LoVo (cell line): ENCODE measurements around the gene C1S.
A peak's percentile ranks its signal among the peaks of the same experiment; 100 is the strongest.
"Not testable (repeated sequence)": the region's sequence is repeated elsewhere in the genome, so short reads cannot be mapped to it uniquely, and the experiment has no call there.

ENCODE experiments used
- DNase-seq: peaks from one replicate; pipeline ENCODE4 v3.0.0-alpha.2; 2016; ENCODE audit warnings: low spot score

The C1S gene

DNA sequence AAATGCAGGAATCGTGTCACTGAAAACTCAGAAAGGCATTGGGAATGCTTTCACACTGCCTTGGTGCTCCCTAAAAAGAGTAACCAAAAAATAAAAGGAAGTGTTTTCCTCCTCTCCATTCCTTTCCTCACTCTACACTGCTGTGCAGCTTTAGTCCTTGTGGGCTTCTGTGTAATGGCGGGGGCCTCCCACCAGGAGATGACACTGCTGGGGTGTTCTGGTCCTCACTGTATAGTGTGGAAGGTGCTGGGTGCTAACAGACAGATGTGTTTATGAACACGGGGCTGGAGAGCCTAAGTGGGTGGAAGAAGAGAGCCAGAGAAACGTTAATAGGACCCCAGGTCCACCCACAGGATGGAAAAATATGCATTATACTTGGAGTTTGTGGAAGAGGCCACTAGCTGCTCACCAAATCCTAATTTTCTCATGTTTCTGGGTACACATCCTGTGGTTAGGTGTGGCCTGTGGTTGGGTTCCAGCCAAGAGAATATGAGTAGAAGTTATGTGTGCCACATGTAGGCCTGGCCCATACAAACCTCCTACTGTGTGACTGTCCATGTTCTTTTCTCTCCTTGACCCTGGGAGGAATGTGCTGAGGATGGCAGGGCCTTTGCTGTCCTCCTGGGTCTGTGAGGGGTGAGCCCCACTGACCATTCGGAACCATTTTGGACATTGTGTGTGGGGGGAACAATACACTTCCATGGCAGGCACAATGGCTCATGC lies 14.0 kb upstream of the C1S start:
- DNase-seq = no peak

DNA sequence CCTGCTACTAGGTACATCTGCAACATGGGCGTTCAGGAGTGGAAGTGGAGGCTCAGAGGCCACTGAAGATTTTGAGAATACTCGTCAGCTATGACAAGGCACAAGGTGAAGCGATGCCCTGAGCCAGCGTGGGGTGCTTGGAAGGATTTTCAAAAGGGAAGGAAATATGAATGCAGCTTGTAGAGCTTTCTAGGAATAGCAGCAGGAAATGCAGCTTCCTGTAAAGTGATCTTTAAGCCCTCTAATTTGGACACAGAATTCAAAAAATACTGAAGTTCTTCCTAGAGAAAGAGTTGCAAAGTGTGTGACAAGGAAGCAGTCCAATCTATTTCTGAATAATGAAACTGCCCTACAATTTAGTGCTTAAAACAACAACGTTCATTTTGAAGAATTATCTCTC lies 13.2 kb upstream of the C1S start:
- DNase-seq = no peak

DNA sequence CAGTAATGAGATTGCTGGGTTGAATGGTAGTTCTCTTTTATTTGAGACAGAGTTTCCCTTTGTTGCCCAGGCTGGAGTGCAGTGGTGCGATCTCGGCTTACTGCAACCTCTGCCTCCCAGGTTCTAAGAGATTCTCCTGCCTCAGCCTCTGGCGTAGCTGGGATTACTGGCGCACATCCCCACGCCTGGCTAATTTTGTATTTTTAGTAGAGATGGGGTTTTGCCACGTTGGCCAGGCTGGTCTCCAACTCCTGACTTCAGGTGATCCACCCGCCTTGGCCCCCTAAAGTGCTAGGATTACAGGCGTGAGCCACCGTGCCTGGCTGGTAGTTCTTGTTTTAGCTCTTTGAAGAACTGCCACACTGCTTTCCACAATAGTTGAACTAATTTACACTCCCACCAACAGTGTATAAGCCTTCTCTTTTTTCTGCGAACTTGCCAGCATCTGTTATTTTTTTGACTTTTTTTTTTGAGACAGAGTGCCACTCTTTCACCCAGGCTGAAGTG lies 11.0 kb upstream of the C1S start:
- DNase-seq = not testable (repeated sequence)

DNA sequence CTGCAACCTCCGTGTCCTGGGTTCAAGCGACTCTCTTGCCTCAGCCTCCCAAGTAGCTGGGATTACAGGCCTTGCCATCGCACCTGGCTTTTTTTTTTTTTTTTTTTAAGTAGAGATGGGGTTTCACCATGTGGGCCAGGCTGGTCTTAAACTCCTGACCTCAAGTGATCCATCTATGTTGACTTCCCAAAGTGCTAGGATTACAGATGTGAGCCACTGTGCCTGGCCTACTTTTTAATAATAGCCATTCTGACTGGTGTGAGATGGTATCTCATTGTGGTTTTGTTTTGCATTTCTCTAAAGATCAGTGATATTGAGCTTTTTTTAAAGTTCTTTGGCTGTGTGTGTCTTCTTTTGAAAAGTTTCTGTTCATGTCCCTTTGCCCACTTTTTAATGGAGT lies 10.5 kb upstream of the C1S start:
- not testable (repeated sequence) for DNase-seq

DNA sequence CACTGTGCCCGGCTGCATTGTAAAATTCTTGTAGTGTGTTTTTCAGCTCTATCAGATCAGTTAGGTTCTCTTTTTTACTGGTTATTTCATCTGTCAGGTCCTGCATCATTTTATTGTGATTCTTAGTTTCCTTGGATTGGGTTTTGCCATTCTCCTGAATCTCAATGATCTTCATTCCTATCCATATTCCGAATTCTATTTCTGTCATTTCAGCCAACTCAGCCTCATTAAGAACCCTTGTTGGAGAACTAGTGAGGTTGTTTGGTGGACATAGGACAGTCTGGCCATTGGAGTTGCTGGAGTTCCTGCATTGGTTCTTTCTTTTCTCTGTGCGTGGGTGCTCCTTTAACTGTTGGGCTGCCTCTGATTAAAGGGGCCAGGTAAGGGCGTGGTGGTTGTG lies 5.6 kb upstream of the C1S start:
- no peak for DNase-seq

DNA sequence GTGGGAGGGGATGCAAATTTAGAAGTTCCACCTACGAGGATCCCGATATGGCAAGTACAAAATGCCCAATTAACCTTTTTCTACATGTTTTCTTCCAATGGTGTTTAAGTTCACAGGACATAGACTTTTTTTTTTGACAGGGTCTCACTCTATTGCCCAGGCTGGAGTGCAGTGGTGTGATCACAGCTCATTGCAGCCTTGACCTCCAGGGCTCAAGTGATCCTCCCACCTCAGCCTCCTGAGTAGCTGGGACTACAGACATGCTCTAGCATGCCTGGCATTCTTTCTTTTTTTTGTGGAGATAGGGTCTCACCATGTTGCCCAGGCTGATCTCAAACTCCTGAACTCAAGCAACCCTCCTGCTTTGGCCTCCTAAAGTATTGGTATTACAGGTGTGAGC lies 4.8 kb upstream of the C1S start:
- not testable (repeated sequence) for DNase-seq

DNA sequence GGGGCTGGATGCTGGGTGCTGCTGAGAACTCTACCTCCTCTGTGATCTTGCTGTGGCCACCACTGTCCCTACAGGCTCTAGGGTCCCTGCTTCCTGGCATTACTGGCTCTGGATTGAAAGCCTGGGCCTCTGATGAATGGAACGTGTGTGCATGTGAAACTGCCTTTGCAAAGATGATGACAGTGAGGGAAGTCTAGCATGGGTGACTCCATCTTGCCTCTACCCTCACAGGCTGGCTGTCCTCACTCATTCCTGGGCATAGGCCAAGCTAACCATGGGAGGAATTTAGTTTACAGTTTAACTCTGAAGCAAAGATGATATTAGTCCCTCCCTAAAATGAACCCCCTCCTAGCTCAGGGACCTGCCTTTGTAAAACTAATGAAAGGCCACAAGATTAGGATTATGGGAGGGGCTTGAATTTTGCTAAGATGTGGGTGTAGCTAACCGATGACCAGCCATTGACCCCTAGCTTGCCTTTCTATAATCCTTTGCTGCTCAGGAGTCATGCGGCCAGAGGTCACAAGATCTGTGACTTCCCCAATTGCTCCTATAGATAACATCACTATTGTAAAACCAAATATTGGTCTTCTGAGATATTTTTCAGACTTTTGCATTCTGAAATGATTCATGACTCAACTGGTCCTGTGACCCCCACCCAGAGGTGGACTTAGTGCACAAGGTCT lies 2.2 kb upstream of the C1S start:
- DNase-seq = no peak

DNA sequence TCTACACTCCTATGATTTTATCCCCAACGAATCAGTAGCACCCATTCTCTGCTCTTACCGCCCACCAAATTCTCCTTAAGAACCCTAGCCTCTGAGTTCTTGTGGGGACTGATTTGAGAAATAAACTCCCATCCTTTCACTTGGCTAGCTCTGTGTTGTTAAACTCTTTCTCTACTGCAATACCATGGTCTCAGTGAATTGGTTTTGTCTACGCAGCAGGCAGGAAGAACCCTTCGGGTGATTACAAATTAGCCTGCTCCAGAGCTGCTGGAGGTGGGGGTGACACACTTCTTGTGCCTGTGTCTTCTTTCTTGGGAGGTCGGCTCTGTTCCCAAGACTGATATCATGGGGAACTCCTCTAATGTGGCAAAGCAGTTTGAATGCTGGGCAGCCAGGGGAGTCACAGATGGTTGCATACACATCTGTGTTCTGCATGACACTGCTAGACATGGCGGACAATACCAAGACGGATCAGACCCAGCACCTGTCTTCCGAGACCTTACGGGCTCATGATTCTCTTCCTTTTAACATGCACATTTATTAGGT lies 1.6 kb upstream of the C1S start:
- DNase-seq = no peak

DNA sequence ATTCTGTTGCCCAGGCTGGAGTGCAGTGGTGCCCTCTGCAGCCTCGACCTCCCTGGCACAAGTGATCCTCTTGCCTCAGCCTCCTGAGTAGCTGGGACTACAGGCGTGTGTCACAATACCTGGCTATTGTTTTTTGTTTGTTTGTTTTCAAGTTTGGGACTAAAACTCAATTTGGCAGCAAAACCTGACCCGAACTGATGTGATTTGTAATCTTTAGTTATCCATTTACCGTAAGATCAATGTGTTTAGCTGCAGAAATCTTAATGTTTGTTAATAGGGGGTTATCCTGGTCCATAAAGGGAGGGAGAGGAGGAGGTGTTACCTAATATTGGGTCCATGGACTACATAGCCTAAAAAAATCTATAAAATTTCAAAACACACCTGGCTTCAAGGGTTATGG lies 738 bp upstream of the C1S start:
- DNase-seq = no peak

DNA sequence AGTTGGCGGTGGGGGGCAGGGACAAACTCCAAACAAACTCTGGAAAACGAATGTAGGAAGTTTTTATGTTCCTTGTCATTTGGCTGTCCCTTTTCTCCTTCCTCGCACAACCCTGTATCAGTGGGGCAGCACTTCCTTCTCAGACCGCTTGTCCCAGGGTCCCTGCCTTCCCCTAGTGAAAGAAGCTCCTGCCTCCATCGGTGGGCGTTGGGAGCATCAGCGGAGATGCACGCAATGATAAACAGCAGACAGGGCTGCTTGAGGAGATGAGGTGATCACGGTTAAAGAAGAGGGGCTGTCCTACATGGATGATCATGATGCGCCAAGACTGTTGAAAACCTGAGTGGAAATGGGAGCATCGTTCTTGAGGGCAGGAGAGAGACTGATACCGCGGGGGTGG lies 620 bp downstream of the C1S start:
- no peak for DNase-seq

DNA sequence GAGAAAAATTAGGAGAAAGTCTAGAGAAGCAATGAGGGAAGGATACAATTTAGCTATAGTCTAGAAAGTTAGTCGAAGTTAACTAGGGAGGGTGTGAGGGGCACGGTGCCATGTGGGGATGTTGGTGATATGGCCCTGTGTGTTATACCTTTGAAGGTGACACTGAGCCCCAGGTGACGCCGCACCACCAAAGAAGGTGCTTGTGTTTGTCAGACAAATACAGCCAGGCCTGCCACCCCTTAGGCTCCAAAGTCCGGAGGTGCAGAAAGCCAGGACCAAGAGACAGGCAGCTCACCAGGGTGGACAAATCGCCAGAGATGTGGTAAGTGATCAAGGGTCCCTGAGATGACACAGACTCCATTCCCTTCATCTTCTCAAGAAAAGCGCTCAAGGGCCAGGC lies 1.1 kb downstream of the C1S start:
- DNase-seq = no peak

DNA sequence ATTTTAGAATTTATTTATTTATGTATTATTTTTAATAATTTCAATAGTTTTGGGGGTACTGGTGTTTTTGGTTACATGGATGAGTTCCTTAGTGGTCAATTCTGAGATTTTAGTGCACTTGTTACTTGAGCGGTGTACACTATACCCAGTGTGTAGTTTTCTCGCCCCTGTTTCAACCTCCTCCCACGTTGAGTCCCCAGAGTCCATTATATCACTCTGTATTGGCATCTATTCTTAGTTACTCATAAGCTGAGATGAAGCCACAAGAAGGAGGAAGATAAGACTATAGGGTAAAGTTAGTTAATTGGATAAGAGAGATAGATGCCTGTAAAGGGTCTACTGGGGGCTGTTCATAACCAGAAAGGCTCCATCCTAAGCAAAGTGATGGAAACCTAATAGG lies 4.0 kb downstream of the C1S start:
- DNase-seq = no peak

DNA sequence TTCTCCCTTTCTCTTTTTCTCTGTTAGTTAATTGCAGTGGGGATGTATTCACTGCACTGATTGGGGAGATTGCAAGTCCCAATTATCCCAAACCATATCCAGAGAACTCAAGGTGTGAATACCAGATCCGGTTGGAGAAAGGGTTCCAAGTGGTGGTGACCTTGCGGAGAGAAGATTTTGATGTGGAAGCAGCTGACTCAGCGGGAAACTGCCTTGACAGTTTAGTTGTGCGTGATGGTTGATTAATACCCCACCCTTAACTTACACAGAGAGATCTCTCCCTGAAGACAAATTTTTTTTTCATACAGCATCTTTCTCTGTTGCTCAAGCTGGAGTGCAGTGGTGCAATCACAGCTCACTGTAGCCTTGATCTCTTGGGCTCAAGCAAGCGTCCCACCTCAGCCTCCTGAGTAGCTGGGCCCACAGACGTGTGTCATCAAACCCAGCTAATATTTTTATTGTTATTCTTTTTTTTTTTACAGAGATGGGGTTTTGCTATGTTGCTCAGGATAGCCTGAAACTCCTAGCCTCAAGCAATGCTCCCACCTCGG lies 4.6 kb downstream of the C1S start:
- DNase-seq = no peak

DNA sequence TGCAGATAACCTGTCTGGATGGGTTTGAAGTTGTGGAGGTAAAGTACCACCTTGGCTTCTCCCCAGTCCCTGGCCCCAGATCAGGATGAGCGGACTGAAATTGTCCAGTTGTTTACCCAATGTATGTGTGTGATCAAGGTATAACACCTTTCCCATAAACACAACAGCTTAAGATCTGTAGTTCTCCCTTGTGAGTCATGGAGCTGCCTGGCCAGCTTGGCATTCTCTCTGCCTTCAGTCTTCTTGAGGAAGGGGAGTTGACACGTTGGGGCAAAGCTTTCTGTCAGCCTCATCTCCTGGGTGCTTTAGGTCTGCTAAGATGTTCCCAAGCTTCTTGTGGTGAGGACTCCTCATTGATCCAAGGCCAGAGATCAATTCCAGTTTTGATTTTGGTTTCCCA lies 6.1 kb downstream of the C1S start:
- DNase-seq = no peak

DNA sequence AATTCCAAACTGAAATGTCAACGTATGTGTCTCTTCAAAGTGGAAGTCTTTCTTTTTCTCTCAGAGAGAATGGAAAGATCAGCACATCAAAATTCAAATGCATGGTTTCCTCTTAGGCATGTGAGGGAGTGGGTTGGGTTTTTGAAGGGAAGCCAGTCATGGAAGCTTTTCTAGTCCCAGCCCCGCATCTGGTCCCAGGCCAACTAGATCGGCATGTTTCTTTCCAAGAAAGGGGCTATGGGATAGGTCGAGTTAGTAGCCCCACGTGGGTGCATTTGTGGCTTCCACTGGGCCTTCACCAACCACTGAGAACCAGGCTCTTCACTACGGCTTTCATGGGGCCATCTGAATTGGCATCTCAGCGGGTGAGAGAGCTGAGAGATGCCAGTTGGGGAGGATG lies 6.6 kb downstream of the C1S start:
- DNase-seq = no peak

DNA sequence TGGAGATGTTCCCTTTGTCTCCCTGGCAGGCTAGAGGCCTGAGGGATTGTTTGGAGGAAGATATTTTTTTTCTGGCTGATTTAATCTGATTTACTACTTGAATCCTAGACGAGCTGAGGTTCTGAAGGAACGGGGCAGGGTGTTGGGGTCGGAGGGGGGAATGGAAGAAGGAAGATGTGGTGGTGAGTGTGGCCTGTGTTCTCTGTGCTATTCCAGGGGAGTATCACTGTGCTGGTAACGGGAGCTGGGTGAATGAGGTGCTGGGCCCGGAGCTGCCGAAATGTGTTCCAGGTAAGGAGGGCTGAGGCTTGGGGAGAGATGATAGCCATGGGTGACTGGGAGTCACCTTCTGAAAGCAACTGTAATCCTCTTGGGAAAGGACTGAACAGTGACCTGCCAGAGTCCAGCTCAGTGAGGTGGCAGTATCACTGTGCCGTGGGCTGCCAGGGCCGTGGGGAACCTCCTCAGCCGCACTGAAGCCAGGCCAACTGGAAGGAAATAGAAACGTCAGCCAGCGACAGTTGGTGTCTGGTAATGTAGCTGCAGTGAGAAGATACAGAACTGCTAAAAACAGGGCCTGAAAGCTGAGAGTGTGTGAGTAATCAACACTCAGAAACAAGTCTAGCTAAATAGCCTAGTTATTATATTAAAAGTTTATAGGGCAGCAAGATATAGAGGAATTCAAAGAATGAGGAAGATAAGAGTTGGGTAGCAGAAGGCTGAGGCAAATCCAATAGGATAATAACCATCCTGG lies 7.9 kb downstream of the C1S start:
- DNase-seq = peak; percentile 29

DNA sequence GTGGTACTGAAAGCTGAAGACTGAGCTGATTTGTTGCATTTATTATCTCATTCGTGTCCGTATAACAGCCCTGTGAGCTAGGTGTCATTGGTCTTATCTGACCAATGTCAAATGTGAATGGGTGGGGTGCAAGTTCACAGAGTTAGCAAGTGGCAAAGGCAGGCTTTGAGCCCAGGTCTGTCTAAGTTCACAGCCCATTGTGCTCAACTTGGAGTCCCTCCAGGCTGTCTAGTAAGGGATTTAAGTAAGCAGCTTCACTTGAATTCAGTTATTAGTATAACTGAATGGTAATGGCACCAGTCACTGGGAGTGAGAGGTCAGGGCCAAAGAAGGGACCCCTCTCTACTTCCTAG lies 8.5 kb downstream of the C1S start:
- no peak for DNase-seq

DNA sequence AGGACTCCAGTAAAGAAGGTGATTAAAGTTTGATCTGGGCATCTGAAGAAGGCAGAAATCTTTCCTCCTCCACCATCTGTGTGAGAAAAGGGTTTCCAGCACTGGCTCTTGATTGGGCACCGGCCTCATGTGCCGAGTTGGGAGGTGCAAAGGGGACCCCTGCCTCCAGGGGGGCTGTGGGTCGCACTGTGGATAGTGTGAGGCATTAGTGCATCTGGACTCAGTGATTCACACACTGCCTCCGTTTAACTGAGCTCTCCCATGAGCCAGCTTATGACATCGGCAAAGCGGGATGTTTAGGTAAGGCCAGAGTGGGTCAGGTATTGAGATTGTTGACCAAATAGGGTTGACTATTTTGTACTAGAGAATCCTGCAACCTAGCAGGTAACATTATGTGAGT lies 8.9 kb downstream of the C1S start:
- DNase-seq = no peak

DNA sequence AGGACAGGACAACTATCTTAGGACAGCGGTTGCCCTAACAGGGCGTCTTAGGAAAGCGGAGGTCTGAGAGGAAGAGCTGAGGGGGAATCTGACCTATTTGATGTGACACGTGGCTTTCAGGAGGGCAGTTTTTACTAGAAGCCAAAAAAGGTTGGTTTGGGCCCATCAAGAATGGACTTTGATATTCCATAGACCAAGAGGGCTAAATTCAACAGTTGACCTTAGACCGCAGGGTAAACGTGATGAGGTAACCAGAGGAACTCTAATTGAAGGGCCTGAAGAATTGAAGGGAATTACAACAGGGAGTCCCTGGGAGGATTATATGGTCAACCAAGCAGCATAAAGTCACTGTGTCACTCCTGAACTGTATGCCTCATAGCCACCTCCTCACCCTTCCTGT lies 11.5 kb downstream of the C1S start:
- no peak for DNase-seq

DNA sequence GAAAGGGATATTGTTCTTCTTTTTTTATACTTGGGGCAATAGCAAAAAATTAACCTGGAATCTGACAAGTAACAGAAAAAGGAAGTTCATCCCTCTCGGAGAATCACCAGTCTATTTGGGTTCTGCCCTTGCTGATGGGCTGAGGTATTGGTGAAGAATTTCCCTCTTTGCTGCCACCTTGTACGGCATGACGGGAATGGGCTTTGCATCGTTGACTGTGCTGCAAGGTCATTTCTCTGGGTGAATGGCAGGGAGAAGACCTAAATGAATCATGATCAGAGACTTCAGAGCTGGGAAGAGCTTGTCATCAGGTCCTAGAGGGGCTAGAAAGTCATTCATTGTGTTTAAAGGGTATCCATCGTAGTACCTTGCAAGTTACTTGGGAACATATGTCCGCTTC lies 12.0 kb downstream of the C1S start:
- DNase-seq = no peak

DNA sequence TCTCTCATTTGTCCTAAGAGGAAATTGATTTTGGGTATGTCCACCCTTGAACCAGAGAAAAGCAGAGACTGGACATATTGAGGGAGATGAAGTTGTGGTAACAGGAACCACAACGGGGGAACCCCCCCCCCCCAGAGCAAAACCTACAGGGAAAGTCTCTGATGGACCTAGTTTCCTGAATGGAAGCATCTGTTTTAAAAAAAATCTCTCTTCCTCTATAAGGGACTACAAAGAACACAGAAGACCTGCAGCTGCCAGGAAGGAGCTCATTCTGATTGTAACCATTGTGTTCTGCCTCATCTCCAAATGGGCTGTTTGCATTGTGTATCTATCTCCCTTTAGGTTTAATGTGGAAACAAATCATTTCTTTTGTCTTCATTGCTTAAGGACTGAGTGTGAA lies 13.4 kb downstream of the C1S start:
- no peak for DNase-seq

DNA sequence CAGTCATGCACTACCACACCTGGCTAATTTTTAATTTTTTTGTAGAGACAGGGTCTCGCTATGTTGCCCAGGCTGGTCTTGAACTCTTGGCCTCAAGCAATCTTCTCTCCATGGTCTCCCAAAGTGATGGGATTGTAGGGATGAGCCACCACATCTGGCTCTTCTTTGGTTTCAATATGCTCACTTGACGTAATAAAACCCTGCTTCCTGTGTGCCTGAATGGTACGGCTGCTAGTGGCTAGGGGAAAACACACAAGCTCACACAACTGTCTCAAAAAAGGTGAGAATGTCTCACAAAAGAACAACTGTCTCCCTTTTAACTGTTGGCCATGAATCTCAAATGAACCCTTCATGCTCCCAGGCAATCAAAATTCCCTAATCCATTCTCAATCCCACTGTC lies 15.0 kb downstream of the C1S start:
- DNase-seq = no peak

DNA sequence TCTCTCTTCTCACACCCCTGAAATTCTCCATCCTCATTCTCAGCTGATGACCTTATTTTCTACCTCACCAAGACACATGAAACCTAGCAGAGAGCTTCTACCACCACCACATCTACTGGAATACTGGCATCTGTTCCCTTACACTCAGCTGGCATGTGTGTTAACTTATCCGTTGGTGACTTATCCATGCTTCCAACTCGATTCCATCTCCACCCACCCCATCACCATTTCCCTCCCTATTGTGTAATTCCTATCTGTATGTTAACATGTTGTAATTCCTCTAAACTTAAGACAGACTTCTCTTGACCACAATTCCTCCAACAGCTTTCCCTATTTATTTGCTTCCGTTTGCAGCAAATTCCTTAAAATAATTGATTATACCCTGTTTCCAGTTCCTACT lies 15.4 kb downstream of the C1S start:
- no peak for DNase-seq
